Mesodermal cell (in vitro differentiated cells): Measurements from ENCODE around the gene SLC6A4.

Experiments used
- H3K27ac ChIP-seq: 2 replicates; pipeline ENCODE4 v1.7.0; 2013; ENCODE audit warnings: mild to moderate bottlenecking, low read depth, low read length, moderate library complexity; ENCODE audit not compliant: severe bottlenecking
- H3K36me3 ChIP-seq: 2 replicates; pipeline ENCODE4 v1.7.1; 2013; ENCODE audit warnings: mild to moderate bottlenecking, low read length, moderate library complexity; ENCODE audit not compliant: control insufficient read depth, insufficient read depth
- H3K4me1 ChIP-seq: one replicate; pipeline ENCODE4 v1.7.1; 2013; ENCODE audit warnings: mild to moderate bottlenecking, low read length; ENCODE audit not compliant: insufficient read depth, control insufficient read depth, poor library complexity, severe bottlenecking
- H3K4me3 ChIP-seq: 2 replicates; pipeline ENCODE4 v1.7.0; 2013; ENCODE audit warnings: low read length, control low read depth, mild to moderate bottlenecking; ENCODE audit not compliant: insufficient read depth, poor library complexity, severe bottlenecking; ENCODE audit errors: extremely low read depth
- H3K9me3 ChIP-seq: 2 replicates; pipeline ENCODE4 v1.7.1; 2013; ENCODE audit warnings: mild to moderate bottlenecking, low read length, moderate library complexity; ENCODE audit not compliant: control insufficient read depth
- WGBS, 2 experiments: methylation state at CpG; one replicate each; pipeline ENCODE4 v1.1.5; 2013; ENCODE audit warnings: missing lambda C conversion rate in 2 of 2; ENCODE audit not compliant: insufficient coverage in 2 of 2; 5-methylcytosine and 5-hydroxymethylcytosine counted together

The SLC6A4 gene

DNA sequence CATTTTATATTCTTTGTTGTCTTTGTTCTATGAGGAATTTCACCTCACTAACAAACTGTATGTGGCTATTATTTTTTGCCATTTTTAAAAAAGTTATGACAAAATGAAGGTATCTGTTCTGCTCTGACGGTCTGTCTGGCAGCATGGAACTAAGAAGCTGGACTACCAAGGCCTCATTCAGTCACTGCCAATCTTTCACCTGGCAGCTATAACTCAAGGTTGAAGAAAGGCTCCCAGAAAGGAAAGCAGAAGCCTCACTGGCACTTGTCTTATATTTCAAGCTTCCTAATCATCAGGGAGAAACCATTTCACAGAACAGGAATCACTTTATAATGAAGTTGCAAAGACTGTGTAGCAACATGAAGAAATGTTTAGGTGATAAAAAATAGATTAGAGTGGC is 18.7 kb upstream of the SLC6A4 start:
- H3K36me3 ChIP-seq, result peaks cover 70% of the 10 kb centered on the region
- H3K9me3 ChIP-seq, result no peaks in the 10 kb centered on the region
- 80 to 100% methylated on average over 1 of the region's 1 CpG for whole genome bisulfite sequencing, 2 experiments
- no peaks in the 10 kb centered on the region for H3K4me1 ChIP-seq
- H3K27ac ChIP-seq, result no peak overlapping the region
- no peak overlapping the region for H3K4me3 ChIP-seq

DNA sequence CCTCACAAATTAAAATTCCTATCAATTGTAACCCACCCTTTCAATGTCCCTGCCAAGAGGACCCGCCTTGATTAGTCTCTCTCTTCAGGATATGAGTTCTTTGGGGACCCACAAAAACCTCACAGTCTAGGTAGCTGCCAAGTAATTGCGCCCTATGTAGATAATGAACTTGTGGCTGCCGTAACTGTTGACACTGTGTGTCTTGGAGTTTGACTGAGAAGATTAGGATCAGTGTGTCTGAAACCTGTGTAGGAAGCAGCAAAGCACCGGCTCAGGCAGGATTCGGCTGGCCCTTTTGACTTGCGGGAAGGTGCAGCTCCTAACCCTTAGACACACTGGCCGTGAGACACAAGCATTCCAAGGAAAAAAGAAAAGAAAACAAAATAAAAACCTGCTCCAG is 17.8 kb upstream of the SLC6A4 start:
- Histone ChIP-seq H3K27ac (no peak overlapping the region), H3K36me3 (peaks cover 69% of the 10 kb centered on the region), H3K4me3 (no peak overlapping the region), H3K9me3 (no peaks in the 10 kb centered on the region), H3K4me1 (no peaks in the 10 kb centered on the region)
- 95 to 96% methylated on average over 4 to 5 of the region's 7 CpGs for WGBS, 2 experiments

DNA sequence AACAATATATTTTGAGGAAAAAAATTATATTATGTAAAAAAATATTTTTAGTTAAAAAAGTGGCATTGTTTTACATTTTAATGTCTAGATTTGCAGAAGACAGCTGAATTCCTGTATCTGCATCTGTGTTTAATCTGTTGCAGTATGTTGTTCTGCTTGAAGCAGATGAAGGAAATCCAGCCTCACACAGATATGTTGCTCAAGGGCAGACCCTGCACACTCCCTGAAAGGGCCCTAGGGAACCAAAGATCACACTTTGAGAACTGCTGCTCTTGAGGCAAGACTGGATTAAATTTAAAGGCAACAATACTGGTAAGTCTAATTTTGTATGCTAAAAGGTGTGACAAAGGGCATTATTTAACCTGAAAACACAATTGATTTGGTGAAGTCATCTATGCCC is 16.4 kb upstream of the SLC6A4 start:
- Histone ChIP-seq H3K4me3 (no peak overlapping the region), H3K9me3 (no peaks in the 10 kb centered on the region), H3K4me1 (no peaks in the 10 kb centered on the region), H3K36me3 (peaks cover 70% of the 10 kb centered on the region), H3K27ac (no peak overlapping the region)

- no peak overlapping the region for H3K4me3 ChIP-seq
- H3K9me3 ChIP-seq, result no peaks in the 10 kb centered on the region
- no peak overlapping the region for H3K27ac ChIP-seq
- H3K4me1 ChIP-seq, result no peaks in the 10 kb centered on the region
- WGBS, 2 experiments, result 93 to 100% methylated on average over 4 of the region's 5 CpGs
- peaks cover 57% of the 10 kb centered on the region for H3K36me3 ChIP-seq
These were observed 14.0 kb upstream of the SLC6A4 start for GRCh38 chr17:30249460-30249859.

DNA sequence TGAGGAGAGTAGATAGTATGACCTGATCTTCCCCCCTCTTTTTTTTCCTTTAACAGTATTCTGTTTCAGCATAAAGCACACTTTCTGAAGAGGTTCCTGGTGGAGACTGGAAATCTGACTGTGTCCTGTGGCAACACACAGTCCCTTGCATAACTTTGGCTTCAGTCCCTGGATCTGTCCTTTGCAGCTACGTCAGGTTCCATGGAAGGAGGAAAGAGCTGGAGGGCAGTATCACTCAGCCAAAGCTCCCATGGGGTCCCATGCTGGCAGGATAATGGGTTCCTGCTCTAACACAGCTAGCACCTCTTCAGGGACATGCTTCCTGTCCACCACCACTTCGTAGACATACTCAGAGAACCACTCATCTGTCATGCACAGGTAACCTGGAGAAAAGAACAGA is 13.3 kb upstream of the SLC6A4 start:
- H3K9me3 ChIP-seq, result no peaks in the 10 kb centered on the region
- H3K36me3 ChIP-seq, result peaks cover 57% of the 10 kb centered on the region
- 100% methylated on average over 1 of the region's 2 CpGs; no CpG with 5 or more reads in 1 of the 2 experiments for WGBS, 2 experiments
- no peaks in the 10 kb centered on the region for H3K4me1 ChIP-seq
- no peak overlapping the region for H3K4me3 ChIP-seq
- H3K27ac ChIP-seq, result no peak overlapping the region

- Histone ChIP-seq H3K4me1 (no peaks in the 10 kb centered on the region), H3K36me3 (peaks cover 42% of the 10 kb centered on the region), H3K4me3 (no peak overlapping the region), H3K27ac (no peak overlapping the region), H3K9me3 (no peaks in the 10 kb centered on the region)
- WGBS, 2 experiments, result 89 to 93% methylated on average over 2 to 3 of the region's 7 CpGs
These were observed 11.0 kb upstream of the SLC6A4 start for GRCh38 chr17:30246460-30246859.

DNA sequence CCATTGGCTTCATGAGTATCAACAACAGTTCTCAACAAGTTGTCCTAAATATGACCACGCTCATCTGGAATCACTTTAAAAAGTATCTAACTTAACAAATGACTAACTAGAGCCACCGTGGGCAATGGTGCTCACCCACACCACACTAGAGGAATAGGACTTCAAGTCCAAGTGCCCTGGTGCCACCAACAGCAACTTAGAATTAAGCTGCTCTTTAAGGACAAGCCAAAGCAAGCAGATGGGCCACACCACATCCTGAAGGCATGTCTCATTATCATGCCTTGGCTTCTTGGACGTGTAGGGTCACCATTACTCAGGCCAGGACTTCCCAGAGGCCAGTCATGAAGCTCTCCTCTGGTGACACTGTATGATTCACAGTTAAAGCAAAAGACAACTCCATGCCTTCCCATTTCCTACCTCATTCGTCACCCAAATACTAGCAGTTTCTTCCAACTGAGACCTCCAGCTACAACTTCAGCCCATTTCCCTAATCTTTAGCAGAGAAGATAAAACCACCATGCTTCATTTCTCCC is 9.4 kb upstream of the SLC6A4 start:
- no peaks in the 10 kb centered on the region for H3K9me3 ChIP-seq
- 69 to 79% methylated on average over 4 of the region's 4 CpGs for WGBS, 2 experiments
- H3K4me3 ChIP-seq, result no peak overlapping the region
- H3K4me1 ChIP-seq, result no peaks in the 10 kb centered on the region
- no peak overlapping the region for H3K27ac ChIP-seq
- H3K36me3 ChIP-seq, result peaks cover 27% of the 10 kb centered on the region

DNA sequence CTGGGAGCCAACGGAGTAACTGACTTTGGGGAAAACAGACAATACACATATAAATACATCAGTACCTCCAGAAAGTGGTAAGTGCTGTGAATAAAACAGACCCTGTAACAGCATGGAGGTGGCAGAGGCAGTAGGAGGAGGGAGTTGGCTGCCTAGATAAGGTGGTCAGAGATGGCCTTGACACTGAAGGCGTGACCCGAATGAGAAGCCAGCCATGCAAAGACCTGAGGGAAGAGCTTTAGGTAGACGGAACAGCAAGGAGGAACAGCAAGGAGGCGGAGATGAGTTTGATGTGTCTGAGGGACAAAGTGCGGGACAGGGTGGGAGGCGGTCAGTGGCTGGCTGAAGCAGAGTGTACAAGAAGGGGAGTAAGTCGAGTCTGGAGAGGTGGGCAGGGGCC is 8.1 kb upstream of the SLC6A4 start:
- Histone ChIP-seq H3K27ac (no peak overlapping the region), H3K36me3 (peaks cover 15% of the 10 kb centered on the region), H3K4me1 (no peaks in the 10 kb centered on the region), H3K4me3 (no peak overlapping the region), H3K9me3 (no peaks in the 10 kb centered on the region)
- 87 to 94% methylated on average over 7 of the region's 8 CpGs for WGBS, 2 experiments

- Histone ChIP-seq H3K36me3 (peaks cover 9% of the 10 kb centered on the region), H3K4me3 (no peak overlapping the region), H3K27ac (no peak overlapping the region), H3K9me3 (no peaks in the 10 kb centered on the region), H3K4me1 (peaks cover 5% of the 10 kb centered on the region)
- WGBS, 2 experiments, result 86 to 100% methylated on average over 1 of the region's 4 CpGs
These were observed 7.5 kb upstream of the SLC6A4 start for GRCh38 chr17:30243002-30243401.

DNA sequence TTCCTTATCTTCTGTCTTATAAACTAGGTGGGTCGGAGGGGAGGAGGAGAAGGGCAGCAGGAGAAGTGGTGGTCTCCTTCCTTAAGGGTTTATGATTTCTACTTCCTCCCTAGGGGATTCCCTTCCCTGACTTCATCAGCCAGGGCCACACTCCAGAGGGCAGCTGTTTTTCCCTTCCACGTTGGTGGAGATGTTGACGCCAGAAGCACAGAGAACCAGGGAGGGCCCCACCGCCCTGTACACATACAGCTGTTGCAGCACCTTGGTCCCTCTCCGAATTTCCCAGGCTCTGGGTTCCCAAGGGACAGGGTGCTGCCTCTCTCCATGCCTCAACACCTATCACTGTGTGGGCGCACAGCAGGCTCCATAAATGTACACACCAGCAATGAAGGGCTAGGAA is 5.6 kb upstream of the SLC6A4 start:
- peaks cover 14% of the 10 kb centered on the region for H3K4me1 ChIP-seq
- no peaks in the 10 kb centered on the region for H3K9me3 ChIP-seq
- no peak overlapping the region for H3K27ac ChIP-seq
- H3K36me3 ChIP-seq, result peaks cover 3% of the 10 kb centered on the region
- no peak overlapping the region for H3K4me3 ChIP-seq
- 86 to 94% methylated on average over 2 to 3 of the region's 6 CpGs for WGBS, 2 experiments

DNA sequence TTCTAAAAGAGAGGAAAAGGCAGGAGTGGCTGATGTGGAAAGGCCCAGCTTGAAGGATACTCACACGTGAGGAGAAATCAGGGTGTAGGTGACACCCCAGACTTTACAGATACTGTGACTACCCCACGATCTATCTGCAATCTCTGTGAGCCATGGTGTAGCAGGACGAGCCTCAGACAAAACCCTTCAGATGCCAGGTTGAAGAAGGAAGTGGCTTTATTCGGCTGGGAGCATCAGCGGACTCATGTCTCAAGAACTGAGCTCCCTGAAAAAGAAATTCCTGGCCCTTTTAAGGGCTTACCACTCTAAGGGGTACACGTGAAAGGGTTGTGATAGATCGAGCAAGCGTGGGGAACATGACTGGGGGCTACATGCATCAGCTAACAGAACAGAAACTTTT is 4.7 kb upstream of the SLC6A4 start:
- Histone ChIP-seq H3K27ac (no peak overlapping the region), H3K9me3 (no peaks in the 10 kb centered on the region), H3K36me3 (no peaks in the 10 kb centered on the region), H3K4me1 (peaks cover 14% of the 10 kb centered on the region), H3K4me3 (no peak overlapping the region)
- WGBS, 2 experiments, result 92 to 97% methylated on average over 5 of the region's 8 CpGs
